NCI-H2107 treated with DMSO at 0.1 percent for 48 hours (cell line): ENCODE measurements around the gene ANTXR1.

ENCODE experiments used
- DNase-seq: peaks from one replicate; lab custom pipeline; 2025; ENCODE audit not compliant: unreplicated experiment; lab: John Stamatoyannopoulos, UW

The ANTXR1 gene

GRCh38 chr2:69177785-69178636 is 165.0 kb downstream of the ANTXR1 start:
- no peak for DNase-seq

GRCh38 chr2:69178756-69179155 is 165.8 kb downstream of the ANTXR1 start:
- no peak for DNase-seq

GRCh38 chr2:69180227-69180626 is 167.2 kb downstream of the ANTXR1 start:
- DNase-seq, result no peak

- no peak for DNase-seq
Measured at GRCh38 chr2:69180974-69181373, 168.0 kb downstream of the ANTXR1 start.

GRCh38 chr2:69181806-69182427 is 168.9 kb downstream of the ANTXR1 start:
- DNase-seq, result no peak

GRCh38 chr2:69183659-69184058 is 170.7 kb downstream of the ANTXR1 start:
- no peak for DNase-seq

- DNase-seq, result no peak
Measured at GRCh38 chr2:69184224-69184623, 171.2 kb downstream of the ANTXR1 start.

- no peak for DNase-seq
Measured at GRCh38 chr2:69185807-69186206, 172.8 kb downstream of the ANTXR1 start.

GRCh38 chr2:69186614-69187013 is 173.6 kb downstream of the ANTXR1 start:
- no peak for DNase-seq

GRCh38 chr2:69188182-69188900 is 175.4 kb downstream of the ANTXR1 start:
- DNase-seq, result no peak

GRCh38 chr2:69190743-69191404 is 177.9 kb downstream of the ANTXR1 start:
- no peak for DNase-seq

GRCh38 chr2:69191634-69192033 is 178.7 kb downstream of the ANTXR1 start:
- no peak for DNase-seq

- no peak for DNase-seq
Measured at GRCh38 chr2:69192176-69192945, 179.4 kb downstream of the ANTXR1 start.

- no peak for DNase-seq
Measured at GRCh38 chr2:69195706-69196105, 182.7 kb downstream of the ANTXR1 start.

GRCh38 chr2:69196327-69197117 is 183.5 kb downstream of the ANTXR1 start:
- no peak for DNase-seq

- no peak for DNase-seq
Measured at GRCh38 chr2:69200107-69200520, 187.1 kb downstream of the ANTXR1 start.

- DNase-seq, result no peak
Measured at GRCh38 chr2:69201259-69201658, 188.3 kb downstream of the ANTXR1 start.

GRCh38 chr2:69202327-69202726 is 189.3 kb downstream of the ANTXR1 start:
- no peak for DNase-seq

GRCh38 chr2:69203166-69203985 is 190.4 kb downstream of the ANTXR1 start:
- no peak for DNase-seq
